GM18909 (cell line): ENCODE measurements around the gene BCL7C.

ENCODE experiments used
- ATAC-seq: cut with Tn5 transposase; IDR thresholded peaks from one replicate; pipeline ENCODE4 v1.9.1; 2021; ENCODE audit warnings: mild to moderate bottlenecking; ENCODE audit not compliant: unreplicated experiment, poor library complexity

Gene BCL7C

GRCh38 chr16:30922960-30923535 is 29.2 kb upstream of the BCL7C start:
- ATAC-seq: peak; percentile 56

- ATAC-seq: peak; percentile 75
These were observed 28.6 kb upstream of the BCL7C start for GRCh38 chr16:30922420-30922959.

- no peak for ATAC-seq
These were observed 28.0 kb upstream of the BCL7C start for GRCh38 chr16:30921748-30922419.

- ATAC-seq: no peak
These were observed 27.5 kb upstream of the BCL7C start for GRCh38 chr16:30921459-30921747.

- no peak for ATAC-seq
These were observed 27.0 kb upstream of the BCL7C start for GRCh38 chr16:30920891-30921290.

- ATAC-seq: no peak
These were observed 24.7 kb upstream of the BCL7C start for GRCh38 chr16:30918614-30919013.

GRCh38 chr16:30914830-30915229 is 21.0 kb upstream of the BCL7C start:
- ATAC-seq: no peak

GRCh38 chr16:30912794-30913412 is 19.0 kb upstream of the BCL7C start:
- no peak for ATAC-seq

GRCh38 chr16:30910427-30911029 is 16.7 kb upstream of the BCL7C start:
- no peak for ATAC-seq

- no peak for ATAC-seq
These were observed 13.2 kb upstream of the BCL7C start for GRCh38 chr16:30907064-30907463.

GRCh38 chr16:30904114-30904780 is 10.4 kb upstream of the BCL7C start:
- no peak for ATAC-seq

GRCh38 chr16:30903596-30903995 is 9.7 kb upstream of the BCL7C start:
- no peak for ATAC-seq

- no peak for ATAC-seq
These were observed 9.1 kb upstream of the BCL7C start for GRCh38 chr16:30903002-30903401.

GRCh38 chr16:30902029-30902972 is 8.4 kb upstream of the BCL7C start:
- ATAC-seq: peak; percentile 67

- no peak for ATAC-seq
These were observed 7.5 kb upstream of the BCL7C start for GRCh38 chr16:30901201-30902028.

- no peak for ATAC-seq
These were observed 6.7 kb upstream of the BCL7C start for GRCh38 chr16:30900588-30900987.

GRCh38 chr16:30899794-30900193 is 5.9 kb upstream of the BCL7C start:
- no peak for ATAC-seq

GRCh38 chr16:30896889-30897733 is 3.2 kb upstream of the BCL7C start:
- ATAC-seq: peak; percentile 38
